Stimulated activated CD4-positive, alpha-beta T cell treated with anti-CD3 and anti-CD28 coated beads, Interleukin-4, amount 100 ng/mL, for 4 hours (primary cell): ENCODE data around the gene VSTM2A.
"Not testable (repeated sequence)": the region's sequence is repeated elsewhere in the genome, so short reads cannot be mapped to it uniquely, and the experiment has no call there.

ENCODE experiments used
- DNase-seq, 2 experiments: peaks; one replicate each; pipeline ENCODE4 v3.0.0-alpha.2; 2020

Gene VSTM2A

GRCh38 chr7:54541669-54542625 lies at the start of gene VSTM2A:
VSTM2A (plus strand) TSS chr7:54542375; CDS start chr7:54542731, 356 bp downstream.
- no peak for DNase-seq

- not testable (repeated sequence) for DNase-seq
Measured at GRCh38 chr7:54504531-54504930, 37.6 kb upstream of the VSTM2A start.

GRCh38 chr7:54529568-54529967 lies 12.6 kb upstream of the VSTM2A start:
- DNase-seq: no peak

GRCh38 chr7:54538122-54538521 lies 4.1 kb upstream of the VSTM2A start:
- DNase-seq: no peak

- DNase-seq: no peak
Measured at GRCh38 chr7:54543051-54543488, 895 bp downstream of the VSTM2A start.

GRCh38 chr7:54544149-54544526 lies 2.0 kb downstream of the VSTM2A start:
- DNase-seq: no peak

GRCh38 chr7:54544527-54545240 lies 2.5 kb downstream of the VSTM2A start:
- no peak for DNase-seq

GRCh38 chr7:54545241-54545563 lies 3.0 kb downstream of the VSTM2A start:
- no peak for DNase-seq

- DNase-seq: no peak
Measured at GRCh38 chr7:54546081-54546985, 4.2 kb downstream of the VSTM2A start.

GRCh38 chr7:54546986-54547314 lies 4.8 kb downstream of the VSTM2A start:
- no peak for DNase-seq

GRCh38 chr7:54550471-54550870 lies 8.3 kb downstream of the VSTM2A start:
- DNase-seq: no peak

- no peak for DNase-seq
Measured at GRCh38 chr7:54556121-54556520, 13.9 kb downstream of the VSTM2A start.

- DNase-seq: no peak
Measured at GRCh38 chr7:54559401-54559800, 17.2 kb downstream of the VSTM2A start.

GRCh38 chr7:54560198-54560597 lies 18.0 kb downstream of the VSTM2A start:
- no peak for DNase-seq

- DNase-seq: no peak
Measured at GRCh38 chr7:54560723-54561122, 18.5 kb downstream of the VSTM2A start.

GRCh38 chr7:54563329-54563916 lies 21.2 kb downstream of the VSTM2A start:
- no peak for DNase-seq

GRCh38 chr7:54565432-54565831 lies 23.3 kb downstream of the VSTM2A start:
- DNase-seq: no peak

GRCh38 chr7:54581511-54581910 lies 39.3 kb downstream of the VSTM2A start:
- DNase-seq: no peak

- DNase-seq: no peak
Measured at GRCh38 chr7:54591404-54592386, 49.5 kb downstream of the VSTM2A start.

GRCh38 chr7:54596747-54597146 lies 54.6 kb downstream of the VSTM2A start:
- no peak for DNase-seq

GRCh38 chr7:54615537-54615936 lies 73.4 kb downstream of the VSTM2A start:
- no peak for DNase-seq
